GM18498 (cell line): ENCODE data around the gene SPTLC3.
"Not testable (repeated sequence)": the region's sequence is repeated elsewhere in the genome, so short reads cannot be mapped to it uniquely, and the experiment has no call there.

Experiments used
- ATAC-seq: cut with Tn5 transposase; IDR thresholded peaks from one replicate; pipeline ENCODE4 v1.9.1; 2021; ENCODE audit warnings: mild to moderate bottlenecking, moderate library complexity; ENCODE audit not compliant: unreplicated experiment

SPTLC3 gene

GRCh38 chr20:13008761-13009681, at the start of gene SPTLC3:
Gene SPTLC3 (plus strand): TSS chr20:13008972. CDS start chr20:13009268, 296 bp downstream.
- peak; percentile 34 for ATAC-seq

GRCh38 chr20:12961725-12962124, 47.0 kb upstream of the SPTLC3 start:
- ATAC-seq = no peak

- no peak for ATAC-seq
Observed at GRCh38 chr20:12962895-12963294, 45.9 kb upstream of the SPTLC3 start.

GRCh38 chr20:12963416-12963815, 45.4 kb upstream of the SPTLC3 start:
- ATAC-seq = no peak

- no peak for ATAC-seq
Observed at GRCh38 chr20:12965212-12965869, 43.4 kb upstream of the SPTLC3 start.

GRCh38 chr20:12965870-12966251, 42.9 kb upstream of the SPTLC3 start:
- no peak for ATAC-seq

- no peak for ATAC-seq
Observed at GRCh38 chr20:12966468-12967085, 42.2 kb upstream of the SPTLC3 start.

GRCh38 chr20:12967932-12968331, 40.8 kb upstream of the SPTLC3 start:
- no peak for ATAC-seq

GRCh38 chr20:12968472-12968871, 40.3 kb upstream of the SPTLC3 start:
- no peak for ATAC-seq

GRCh38 chr20:12969071-12969669, 39.6 kb upstream of the SPTLC3 start:
- ATAC-seq = no peak

GRCh38 chr20:12970372-12970821, 38.4 kb upstream of the SPTLC3 start:
- no peak for ATAC-seq

- no peak for ATAC-seq
Observed at GRCh38 chr20:12975833-12976608, 32.8 kb upstream of the SPTLC3 start.

- no peak for ATAC-seq
Observed at GRCh38 chr20:12976720-12977309, 32.0 kb upstream of the SPTLC3 start.

- no peak for ATAC-seq
Observed at GRCh38 chr20:12977328-12978125, 31.2 kb upstream of the SPTLC3 start.

GRCh38 chr20:12978126-12978394, 30.7 kb upstream of the SPTLC3 start:
- no peak for ATAC-seq

- no peak for ATAC-seq
Observed at GRCh38 chr20:12978613-12979495, 29.9 kb upstream of the SPTLC3 start.

- ATAC-seq = not testable (repeated sequence)
Observed at GRCh38 chr20:12979713-12980112, 29.1 kb upstream of the SPTLC3 start.

- ATAC-seq = no peak
Observed at GRCh38 chr20:12982098-12982497, 26.7 kb upstream of the SPTLC3 start.
